ENCODE results near the gene OSBPL2. TPM values are rescaled to one million over a fixed set of nuclear protein-coding genes. Genes with fewer than 3 reads are reported as not detected.

The OSBPL2 gene
- total RNA-seq, 1 donor from 2014 or later = 51.3 TPM

- H3K36me3 ChIP-seq = peaks cover 0 to 32% of the 10 kb centered on the region in 2 donors
Measured at GRCh38 chr20:62319346-62319909, 81.1 kb downstream of the OSBPL2 start.

GRCh38 chr20:62320581-62321354 lies 82.4 kb downstream of the OSBPL2 start:
- H3K36me3 ChIP-seq = peaks cover 0 to 22% of the 10 kb centered on the region in 2 donors
- H3K4me1 ChIP-seq = peaks cover 13% of the 10 kb centered on the region
- H3K27me3 ChIP-seq = no peaks in the 10 kb centered on the region
- no peak for DNase-seq (ENCODE audit: extremely low spot score in 2 of 2)
- TF ChIP-seq CTCF (IDR thresholded peaks at IDR 0.05) = no peak
- TF ChIP-seq POLR2AphosphoS5 (IDR thresholded peaks at IDR 0.05; ENCODE audit: insufficient read depth in 1 of 2, low read depth in 1 of 2) = no peak
- no peak for TF ChIP-seq POLR2A (IDR thresholded peaks at IDR 0.05)
- H3K27ac ChIP-seq = no peak overlapping the region
- H3K9me3 ChIP-seq = no peaks in the 10 kb centered on the region
- no peak overlapping the region for H3K4me3 ChIP-seq
- intact Hi-C loops (cut with DNase I) = no loop called here

More at GRCh38 chr20:62319346-62319909, 81.1 kb downstream of the OSBPL2 start:
- Histone ChIP-seq H3K27me3 (no peaks in the 10 kb centered on the region), H3K9me3 (no peaks in the 10 kb centered on the region), H3K4me3 (no peak overlapping the region), H3K4me1 (peaks cover 13% of the 10 kb centered on the region), H3K27ac (no peak overlapping the region)
- DNase-seq (ENCODE audit: extremely low spot score in 2 of 2) = no peak
- intact Hi-C loops (cut with DNase I) = no loop called here
- no peak for TF ChIP-seq POLR2A (IDR thresholded peaks at IDR 0.05)
- no peak for TF ChIP-seq CTCF (IDR thresholded peaks at IDR 0.05)
- TF ChIP-seq POLR2AphosphoS5 (IDR thresholded peaks at IDR 0.05; ENCODE audit: insufficient read depth in 1 of 2, low read depth in 1 of 2) = no peak

- intact Hi-C loops (cut with DNase I) = no loop called here
- no peak for TF ChIP-seq POLR2AphosphoS5 (IDR thresholded peaks at IDR 0.05; ENCODE audit: insufficient read depth in 1 of 2, low read depth in 1 of 2)
- TF ChIP-seq CTCF (IDR thresholded peaks at IDR 0.05) = no peak
- no peak for TF ChIP-seq POLR2A (IDR thresholded peaks at IDR 0.05)
Measured at GRCh38 chr20:62321521-62321948, 83.2 kb downstream of the OSBPL2 start.

GRCh38 chr20:62321975-62322374 lies 83.7 kb downstream of the OSBPL2 start:
- intact Hi-C loops (cut with DNase I) = no loop called here
- no peaks in the 10 kb centered on the region for H3K27me3 ChIP-seq
- peaks cover 7% of the 10 kb centered on the region for H3K4me1 ChIP-seq
- peaks cover 0 to 18% of the 10 kb centered on the region in 2 donors for H3K36me3 ChIP-seq
- TF ChIP-seq POLR2A (IDR thresholded peaks at IDR 0.05) = no peak
- TF ChIP-seq CTCF (IDR thresholded peaks at IDR 0.05) = no peak
- TF ChIP-seq POLR2AphosphoS5 (IDR thresholded peaks at IDR 0.05; ENCODE audit: insufficient read depth in 1 of 2, low read depth in 1 of 2) = no peak
- no peak for DNase-seq (ENCODE audit: extremely low spot score in 2 of 2)
- no peak overlapping the region for H3K4me3 ChIP-seq
- no peak overlapping the region for H3K27ac ChIP-seq
- H3K9me3 ChIP-seq = no peaks in the 10 kb centered on the region

More at GRCh38 chr20:62321521-62321948, 83.2 kb downstream of the OSBPL2 start:
- H3K27ac ChIP-seq = no peak overlapping the region
- H3K4me3 ChIP-seq = no peak overlapping the region
- DNase-seq (ENCODE audit: extremely low spot score in 2 of 2) = no peak
- no peaks in the 10 kb centered on the region for H3K9me3 ChIP-seq
- peaks cover 0 to 18% of the 10 kb centered on the region in 2 donors for H3K36me3 ChIP-seq
- no peaks in the 10 kb centered on the region for H3K27me3 ChIP-seq
- H3K4me1 ChIP-seq = peaks cover 11% of the 10 kb centered on the region

Measured in vagina (tissue), 2 donors.